Smooth muscle cell (in vitro differentiated cells): Measurements from ENCODE around the gene ARIH2. TPM values are rescaled to one million over a fixed set of nuclear protein-coding genes. Genes with fewer than 3 reads are reported as not detected.

Experiments used
- DNase-seq: peaks from one replicate; lab custom pipeline; 2025; ENCODE audit not compliant: unreplicated experiment; lab: John Stamatoyannopoulos, UW
- H2AFZ ChIP-seq: fragments of 200-600 bp; sonication (generic); 2 replicates; pipeline ENCODE4 v1.6.0; 2016; ENCODE audit warnings: antibody characterized with exemption, low read depth, mild to moderate bottlenecking
- H3F3A ChIP-seq: fragments of 200-600 bp; sonication (generic); 2 replicates; pipeline ENCODE4 v1.6.0; 2017; ENCODE audit warnings: antibody characterized with exemption, low read depth
- H3K27ac ChIP-seq: fragments of 200-600 bp; sonication (generic); 2 replicates; pipeline ENCODE4 v1.5.1; 2016; ENCODE audit warnings: low read depth, mild to moderate bottlenecking
- H3K27me3 ChIP-seq: fragments of 200-600 bp; sonication (generic); 2 replicates; pipeline ENCODE4 v1.6.1; 2016; ENCODE audit warnings: low read depth, mild to moderate bottlenecking
- H3K36me3 ChIP-seq: fragments of 200-600 bp; sonication (generic); 2 replicates; pipeline ENCODE4 v1.5.1; 2016; ENCODE audit warnings: low read depth
- H3K4me1 ChIP-seq: fragments of 200-600 bp; sonication (generic); 2 replicates; pipeline ENCODE4 v1.5.1; 2016; ENCODE audit warnings: low read depth
- H3K4me2 ChIP-seq: fragments of 200-600 bp; sonication (generic); 2 replicates; pipeline ENCODE4 v1.6.0; 2016; ENCODE audit warnings: mild to moderate bottlenecking
- H3K4me3 ChIP-seq: fragments of 200-600 bp; sonication (generic); 2 replicates; pipeline ENCODE4 v1.5.1; 2016; ENCODE audit warnings: mild to moderate bottlenecking
- H3K79me2 ChIP-seq: fragments of 200-600 bp; sonication (generic); 2 replicates; pipeline ENCODE4 v1.6.0; 2016; ENCODE audit warnings: low read depth, mild to moderate bottlenecking
- H3K9ac ChIP-seq: fragments of 200-600 bp; sonication (generic); 2 replicates; pipeline ENCODE4 v1.6.0; 2016; ENCODE audit warnings: low read depth
- H3K9me3 ChIP-seq: fragments of 200-600 bp; sonication (generic); replicated peaks from 2 replicates; pipeline ENCODE4 v1.5.1; 2016; ENCODE audit warnings: low read depth
- H4K20me1 ChIP-seq: fragments of 200-600 bp; sonication (generic); 2 replicates; pipeline ENCODE4 v1.6.0; 2016; ENCODE audit warnings: low read depth
- WGBS: methylation state at CpG from one replicate; pipeline ENCODE4 v1.1.7; 2016; ENCODE audit warnings: low lambda C conversion rate; 5-methylcytosine and 5-hydroxymethylcytosine counted together
- polyA plus RNA-seq: library from polyadenylated mRNA; unstranded; fragments of >200 nt; fragmentation: Nextera tagmentation; extraction: Ambion mirVana; gene quantifications from 2 replicates; pipeline ENCODE4 v1.2.1, GENCODE V29; 2016
- total RNA-seq: library from RNA; depleted of rRNA; stranded (reverse); fragments of >200 nt; gene quantifications from 2 replicates; pipeline ENCODE4 v1.2.3, GENCODE V29; 2014
- TF ChIP-seq, protein P1 (sequence below): fragments of 200-600 bp; sonication (generic); IDR thresholded peaks from 2 replicates; pipeline ENCODE4 v1.5.1; 2017; ENCODE audit warnings: borderline replicate concordance, mild to moderate bottlenecking, antibody characterized with exemption; ENCODE audit not compliant: insufficient read depth, poor library complexity, severe bottlenecking

ARIH2 gene
- total and polyA plus RNA-seq, 2 experiments from 2014 or later = 39.7 to 43.6 TPM

GRCh38 chr3:48991851-48992545, 73.4 kb downstream of the ARIH2 start:
- H3F3A ChIP-seq = peaks cover 3% of the 10 kb centered on the region
- H2AFZ ChIP-seq = no peak overlapping the region
- no peaks in the 10 kb centered on the region for H4K20me1 ChIP-seq
- TF ChIP-seq, protein P1, sequence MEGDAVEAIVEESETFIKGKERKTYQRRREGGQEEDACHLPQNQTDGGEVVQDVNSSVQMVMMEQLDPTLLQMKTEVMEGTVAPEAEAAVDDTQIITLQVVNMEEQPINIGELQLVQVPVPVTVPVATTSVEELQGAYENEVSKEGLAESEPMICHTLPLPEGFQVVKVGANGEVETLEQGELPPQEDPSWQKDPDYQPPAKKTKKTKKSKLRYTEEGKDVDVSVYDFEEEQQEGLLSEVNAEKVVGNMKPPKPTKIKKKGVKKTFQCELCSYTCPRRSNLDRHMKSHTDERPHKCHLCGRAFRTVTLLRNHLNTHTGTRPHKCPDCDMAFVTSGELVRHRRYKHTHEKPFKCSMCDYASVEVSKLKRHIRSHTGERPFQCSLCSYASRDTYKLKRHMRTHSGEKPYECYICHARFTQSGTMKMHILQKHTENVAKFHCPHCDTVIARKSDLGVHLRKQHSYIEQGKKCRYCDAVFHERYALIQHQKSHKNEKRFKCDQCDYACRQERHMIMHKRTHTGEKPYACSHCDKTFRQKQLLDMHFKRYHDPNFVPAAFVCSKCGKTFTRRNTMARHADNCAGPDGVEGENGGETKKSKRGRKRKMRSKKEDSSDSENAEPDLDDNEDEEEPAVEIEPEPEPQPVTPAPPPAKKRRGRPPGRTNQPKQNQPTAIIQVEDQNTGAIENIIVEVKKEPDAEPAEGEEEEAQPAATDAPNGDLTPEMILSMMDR = no peak
- no peak overlapping the region for H3K27ac ChIP-seq
- H3K4me2 ChIP-seq = peak overlapping the region; percentile 94
- no peaks in the 10 kb centered on the region for H3K36me3 ChIP-seq
- no peaks in the 10 kb centered on the region for H3K9me3 ChIP-seq
- peak overlapping the region; percentile 80 for H3K4me3 ChIP-seq
- 96% methylated on average over 5 of the region's 5 CpGs for WGBS
- peaks cover 20% of the 10 kb centered on the region for H3K79me2 ChIP-seq
- DNase-seq = no peak
- no peak overlapping the region for H3K9ac ChIP-seq
- H3K27me3 ChIP-seq = no peaks in the 10 kb centered on the region
- H3K4me1 ChIP-seq = peaks cover 16% of the 10 kb centered on the region

DNA sequence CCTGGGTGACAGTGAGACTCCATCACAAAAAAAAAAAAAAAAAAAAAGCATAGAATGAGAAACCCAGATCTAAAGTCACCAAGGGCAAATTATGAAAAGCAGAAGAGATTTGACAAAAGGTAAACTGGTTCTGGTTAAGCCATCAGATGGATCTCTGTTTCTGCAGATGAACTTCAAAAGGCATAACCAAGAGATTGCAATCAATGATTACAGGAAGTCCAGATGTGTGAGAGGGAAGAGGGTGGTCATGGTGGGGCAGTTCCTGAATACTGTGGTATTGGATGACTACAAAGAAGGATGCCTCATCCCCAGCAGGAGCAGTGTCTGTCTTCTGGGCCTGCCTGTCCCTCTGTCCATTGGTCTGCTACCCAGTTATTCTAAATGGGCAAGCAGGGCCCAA, 75.2 kb downstream of the ARIH2 start:
- H2AFZ ChIP-seq = no peak overlapping the region
- H3K9ac ChIP-seq = no peak overlapping the region
- H3K4me1 ChIP-seq = peaks cover 15% of the 10 kb centered on the region
- no peaks in the 10 kb centered on the region for H3F3A ChIP-seq
- no peak overlapping the region for H3K4me2 ChIP-seq
- no peaks in the 10 kb centered on the region for H3K9me3 ChIP-seq
- TF ChIP-seq, protein P1 = no peak
- no peak for DNase-seq
- no peaks in the 10 kb centered on the region for H3K36me3 ChIP-seq
- no peak overlapping the region for H3K4me3 ChIP-seq
- H3K27ac ChIP-seq = no peak overlapping the region
- no peaks in the 10 kb centered on the region for H3K27me3 ChIP-seq
- peaks cover 20% of the 10 kb centered on the region for H3K79me2 ChIP-seq
- no peaks in the 10 kb centered on the region for H4K20me1 ChIP-seq

DNA sequence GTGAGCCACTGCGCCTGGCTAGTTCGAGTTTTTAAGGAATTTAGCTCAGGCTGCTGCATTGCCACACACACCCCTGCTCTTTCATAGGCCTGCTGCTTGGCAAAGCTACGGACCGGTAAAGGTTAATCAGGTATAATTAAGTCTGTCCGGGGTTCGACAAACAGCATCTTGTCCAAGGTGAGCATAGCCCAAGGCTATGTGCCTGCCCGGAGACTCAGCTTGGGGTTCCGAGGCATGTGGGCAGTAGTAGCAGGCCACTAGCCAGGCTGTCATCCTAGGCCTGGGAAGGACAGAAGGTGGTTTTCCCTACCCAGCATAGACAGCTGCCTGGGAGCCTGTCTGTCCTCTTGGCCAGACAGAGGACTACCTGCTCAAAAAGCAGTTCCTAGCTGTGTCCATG, 78.0 kb downstream of the ARIH2 start:
- Histone ChIP-seq H3K27me3 (no peaks in the 10 kb centered on the region), H3K4me1 (peaks cover 10% of the 10 kb centered on the region), H3K4me2 (no peak overlapping the region), H3K9me3 (no peaks in the 10 kb centered on the region), H3K79me2 (peaks cover 15% of the 10 kb centered on the region), H3K4me3 (no peak overlapping the region), H3K9ac (no peak overlapping the region), H2AFZ (no peak overlapping the region), H3K27ac (no peak overlapping the region), H4K20me1 (no peaks in the 10 kb centered on the region), H3K36me3 (no peaks in the 10 kb centered on the region), H3F3A (no peaks in the 10 kb centered on the region)
- TF ChIP-seq, protein P1 = no peak
- DNase-seq = no peak
- 95% methylated on average over 8 of the region's 8 CpGs for WGBS

- H3F3A ChIP-seq = no peaks in the 10 kb centered on the region
- no peak overlapping the region for H3K27ac ChIP-seq
- no peaks in the 10 kb centered on the region for H4K20me1 ChIP-seq
- DNase-seq = no peak
- H3K9me3 ChIP-seq = no peaks in the 10 kb centered on the region
- peaks cover 10% of the 10 kb centered on the region for H3K79me2 ChIP-seq
- no peak overlapping the region for H3K4me3 ChIP-seq
- peaks cover 8% of the 10 kb centered on the region for H3K4me1 ChIP-seq
- no peak overlapping the region for H3K9ac ChIP-seq
- WGBS = 92% methylated on average over 8 of the region's 8 CpGs
- H3K4me2 ChIP-seq = no peak overlapping the region
- H3K36me3 ChIP-seq = no peaks in the 10 kb centered on the region
- TF ChIP-seq, protein P1 = no peak
- no peaks in the 10 kb centered on the region for H3K27me3 ChIP-seq
- H2AFZ ChIP-seq = no peak overlapping the region
Observed at GRCh38 chr3:48997102-48997635, 78.5 kb downstream of the ARIH2 start.
